ENCODE results near the gene ERMAP. TPM values are rescaled to one million over a fixed set of nuclear protein-coding genes. Genes with fewer than 3 reads are reported as not detected.
"Not testable (repeated sequence)": the region's sequence is repeated elsewhere in the genome, so short reads cannot be mapped to it uniquely, and the experiment has no call there.

ERMAP gene
- polyA plus RNA-seq, 4 donors, result 19.9 to 24.1 (median 21.6) TPM

GRCh38 chr1:42841440-42842147 is 24.7 kb downstream of the ERMAP start:
- no peak for DNase-seq (ENCODE audit: low read depth in 4 of 4, low spot score in 3 of 4)

- DNase-seq (ENCODE audit: low read depth in 4 of 4, low spot score in 3 of 4), result no peak
Observed at GRCh38 chr1:42844592-42845140, 27.7 kb downstream of the ERMAP start.

GRCh38 chr1:42845193-42845592 is 28.3 kb downstream of the ERMAP start:
- no peak for DNase-seq (ENCODE audit: low read depth in 4 of 4, low spot score in 3 of 4)

GRCh38 chr1:42845866-42846256 is 28.9 kb downstream of the ERMAP start:
- DNase-seq (ENCODE audit: low read depth in 4 of 4, low spot score in 3 of 4), result no peak

- peak; percentile 83 to 95 (median 95) for DNase-seq (ENCODE audit: low read depth in 4 of 4, low spot score in 3 of 4)
Observed at GRCh38 chr1:42846257-42847110, 29.6 kb downstream of the ERMAP start, which contains the start of gene ZNF691. Gene ZNF691 (plus strand): TSS chr1:42846613. CDS start chr1:42849659, 3,046 bp downstream.

GRCh38 chr1:42847111-42847595 is 30.2 kb downstream of the ERMAP start:
- DNase-seq (ENCODE audit: low read depth in 4 of 4, low spot score in 3 of 4), result no peak

GRCh38 chr1:42847721-42848460 is 31.0 kb downstream of the ERMAP start:
- DNase-seq (ENCODE audit: low read depth in 4 of 4, low spot score in 3 of 4), result no peak

GRCh38 chr1:42848823-42849537 is 32.1 kb downstream of the ERMAP start:
- DNase-seq (ENCODE audit: low read depth in 4 of 4, low spot score in 3 of 4), result no peak

- no peak for DNase-seq (ENCODE audit: low read depth in 4 of 4, low spot score in 3 of 4)
Observed at GRCh38 chr1:42849944-42850343, 33.0 kb downstream of the ERMAP start.

GRCh38 chr1:42851420-42851819 is 34.5 kb downstream of the ERMAP start:
- no peak for DNase-seq (ENCODE audit: low read depth in 4 of 4, low spot score in 3 of 4)

- DNase-seq (ENCODE audit: low read depth in 4 of 4, low spot score in 3 of 4), result no peak
Observed at GRCh38 chr1:42851960-42852607, 35.2 kb downstream of the ERMAP start.

- no peak for DNase-seq (ENCODE audit: low read depth in 4 of 4, low spot score in 3 of 4)
Observed at GRCh38 chr1:42852608-42852980, 35.7 kb downstream of the ERMAP start.

GRCh38 chr1:42853116-42853884 is 36.4 kb downstream of the ERMAP start:
- no peak for DNase-seq (ENCODE audit: low read depth in 4 of 4, low spot score in 3 of 4)

- DNase-seq (ENCODE audit: low read depth in 4 of 4, low spot score in 3 of 4), result not testable (repeated sequence)
Observed at GRCh38 chr1:42856554-42856953, 39.6 kb downstream of the ERMAP start.

- not testable (repeated sequence) for DNase-seq (ENCODE audit: low read depth in 4 of 4, low spot score in 3 of 4)
Observed at GRCh38 chr1:42859366-42859765, 42.4 kb downstream of the ERMAP start.

- no peak for DNase-seq (ENCODE audit: low read depth in 4 of 4, low spot score in 3 of 4)
Observed at GRCh38 chr1:42860339-42861013, 43.6 kb downstream of the ERMAP start.

GRCh38 chr1:42861014-42861399 is 44.1 kb downstream of the ERMAP start:
- no peak for DNase-seq (ENCODE audit: low read depth in 4 of 4, low spot score in 3 of 4)

- no peak for DNase-seq (ENCODE audit: low read depth in 4 of 4, low spot score in 3 of 4)
Observed at GRCh38 chr1:42866549-42866948, 49.6 kb downstream of the ERMAP start.

All from right renal pelvis (tissue), 4 donors.